NCI-H2227 (cell line): ENCODE results near the gene CDH18.

ENCODE experiments used
- DNase-seq: peaks from one replicate; lab custom pipeline; 2025; ENCODE audit not compliant: unreplicated experiment; lab: John Stamatoyannopoulos, UW

Gene CDH18

DNA sequence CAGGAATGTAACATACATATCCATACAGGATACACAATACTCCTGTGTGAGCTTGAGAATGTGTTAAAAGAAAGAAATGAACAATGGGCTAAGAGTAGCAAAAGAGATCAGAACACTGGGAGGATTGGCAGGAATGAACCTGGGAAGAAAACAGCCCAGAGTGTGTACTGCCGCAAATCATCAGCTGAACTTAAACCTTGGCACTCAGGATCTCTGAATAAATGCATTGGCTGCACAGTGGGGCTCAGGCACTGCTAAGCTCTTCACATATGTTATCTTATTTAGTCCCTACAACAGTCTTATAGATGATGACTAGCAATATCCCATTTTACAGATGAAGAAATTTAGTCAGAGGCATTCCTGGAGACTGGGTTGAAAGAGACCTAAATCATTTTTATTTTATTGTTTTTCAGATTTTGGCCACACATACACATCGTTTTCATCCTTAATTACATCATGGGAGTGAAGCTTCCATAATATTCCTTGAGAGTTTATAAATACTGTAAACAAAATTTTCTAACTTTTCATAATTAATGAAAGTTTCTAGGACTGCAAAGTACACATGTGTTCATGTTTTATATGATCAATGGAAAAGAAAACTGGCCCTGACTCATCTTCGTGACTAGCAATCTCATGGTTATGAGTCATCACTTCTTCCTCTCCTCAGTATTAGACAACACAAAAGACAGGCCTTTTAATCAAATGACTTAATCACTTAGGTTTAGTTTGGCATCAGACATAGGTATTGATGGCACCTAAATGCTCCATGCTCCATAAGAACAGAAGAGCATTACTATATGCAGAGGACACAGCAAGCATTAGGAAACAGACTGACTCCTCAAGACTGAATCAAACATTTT, 59.2 kb downstream of the CDH18 start:
- no peak for DNase-seq

DNA sequence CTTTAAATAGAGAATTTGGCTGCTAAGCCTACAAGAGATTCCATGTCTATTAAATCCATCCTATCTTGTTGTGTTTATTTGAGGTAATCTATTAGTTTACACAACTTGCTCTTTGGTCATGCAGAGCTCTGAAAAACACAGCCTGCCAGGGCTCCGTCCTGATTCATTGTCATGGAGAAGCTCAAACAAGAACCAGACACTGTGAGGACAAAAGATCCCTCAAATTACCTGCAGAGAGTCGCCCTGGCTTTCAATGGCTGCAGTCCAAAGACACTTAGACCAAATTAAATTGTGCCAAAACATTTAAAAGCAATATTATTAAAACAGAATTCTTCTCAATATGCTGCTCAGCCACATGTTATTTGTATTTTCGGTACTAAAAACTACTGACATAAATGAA, 60.1 kb downstream of the CDH18 start:
- no peak for DNase-seq

DNA sequence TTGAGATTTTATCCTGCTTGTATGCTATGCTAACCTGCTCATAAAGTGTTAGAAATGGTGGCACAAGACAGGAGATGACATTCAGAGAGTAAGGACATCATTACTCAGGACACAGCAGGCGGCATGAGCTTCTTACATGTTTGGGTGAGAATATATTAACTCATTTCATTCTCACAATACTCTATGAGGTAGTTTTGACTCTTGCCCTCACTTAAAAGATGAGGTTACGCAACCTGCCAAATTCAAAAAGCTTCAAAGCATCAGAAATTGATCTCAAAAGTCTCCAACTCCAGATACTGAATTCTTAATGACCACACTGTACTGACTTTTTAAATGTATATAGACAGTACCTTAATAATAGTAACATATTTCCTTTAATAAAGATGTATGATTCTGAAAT, 60.8 kb downstream of the CDH18 start:
- no peak for DNase-seq

DNA sequence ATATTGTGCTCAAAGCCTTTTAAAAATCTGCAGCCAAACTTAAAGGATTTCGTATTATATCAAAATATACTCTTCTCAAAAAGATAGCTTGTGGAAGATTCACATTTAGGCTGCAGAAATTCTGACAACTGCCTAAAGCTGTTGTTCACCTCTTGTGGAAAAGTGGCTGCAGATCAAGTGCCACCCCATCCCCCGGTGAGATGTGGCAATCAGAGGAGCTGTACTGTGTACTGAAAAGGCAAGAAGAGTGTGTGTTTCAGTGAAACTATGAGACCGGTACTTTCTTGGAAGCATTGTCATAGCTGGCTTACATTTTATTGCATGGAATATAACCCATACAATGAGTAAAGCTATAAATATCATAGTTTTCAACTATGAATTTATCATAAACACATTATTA, 64.3 kb downstream of the CDH18 start:
- DNase-seq: no peak

DNA sequence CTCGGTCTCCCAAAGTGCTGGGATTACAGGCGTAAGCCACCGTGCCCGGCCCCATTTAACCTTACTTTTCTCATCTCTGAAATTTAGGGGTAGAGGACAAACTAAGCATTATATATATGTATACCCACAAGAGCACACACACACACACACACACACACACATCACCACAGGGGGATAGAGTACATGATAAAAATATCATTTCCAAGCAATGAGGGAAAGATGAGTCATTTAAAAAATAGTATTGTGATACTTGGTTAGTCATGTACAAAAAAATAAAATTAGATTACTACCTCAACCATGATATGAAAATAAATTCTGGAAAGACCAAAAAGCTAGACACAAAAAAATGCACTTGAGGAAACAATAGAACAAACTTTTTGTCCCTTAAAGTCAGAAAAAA, 67.2 kb downstream of the CDH18 start:
- DNase-seq: no peak

DNA sequence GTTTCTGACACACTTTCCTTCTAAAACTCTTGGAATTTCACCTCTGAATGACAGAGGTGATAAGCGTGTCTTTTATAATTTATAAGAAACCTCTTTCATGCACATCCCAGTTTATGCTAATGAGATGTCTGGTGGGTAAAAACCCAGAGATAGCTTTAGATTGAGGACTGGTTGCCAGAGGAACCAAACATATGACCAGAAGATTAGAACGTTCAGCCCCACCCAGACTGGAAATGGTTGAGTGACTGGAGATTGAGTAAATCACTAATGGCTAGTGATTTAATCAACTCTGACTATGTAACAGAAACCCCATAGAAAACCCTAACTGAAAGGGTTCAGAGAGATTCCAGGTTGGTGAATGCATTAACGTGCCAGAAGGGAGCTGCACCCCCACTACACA, 69.2 kb downstream of the CDH18 start:
- no peak for DNase-seq

DNA sequence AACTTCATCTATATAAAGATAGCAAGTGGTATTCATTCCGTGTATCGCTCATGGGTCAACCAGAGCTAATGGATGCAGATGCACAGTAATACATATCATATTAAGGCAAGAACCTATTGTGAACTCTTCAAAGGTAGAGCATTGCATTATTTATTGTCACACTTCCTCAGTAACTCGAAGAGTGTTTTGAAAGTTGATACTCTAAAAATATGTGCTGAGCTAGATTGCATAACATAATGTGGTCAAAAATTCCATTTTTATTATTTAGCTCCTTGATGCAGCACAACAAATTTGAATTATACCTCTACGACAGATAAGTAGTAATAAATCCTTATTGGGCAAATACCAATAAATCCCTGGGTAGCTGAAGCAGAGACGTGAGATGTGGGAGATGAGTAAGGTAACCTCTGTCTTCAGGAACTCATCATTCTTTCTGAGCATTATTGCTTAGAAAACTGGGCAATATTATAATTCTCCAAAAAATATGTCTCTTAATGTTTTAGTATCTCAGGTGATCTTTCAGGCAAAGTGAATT, 70.3 kb downstream of the CDH18 start:
- no peak for DNase-seq

DNA sequence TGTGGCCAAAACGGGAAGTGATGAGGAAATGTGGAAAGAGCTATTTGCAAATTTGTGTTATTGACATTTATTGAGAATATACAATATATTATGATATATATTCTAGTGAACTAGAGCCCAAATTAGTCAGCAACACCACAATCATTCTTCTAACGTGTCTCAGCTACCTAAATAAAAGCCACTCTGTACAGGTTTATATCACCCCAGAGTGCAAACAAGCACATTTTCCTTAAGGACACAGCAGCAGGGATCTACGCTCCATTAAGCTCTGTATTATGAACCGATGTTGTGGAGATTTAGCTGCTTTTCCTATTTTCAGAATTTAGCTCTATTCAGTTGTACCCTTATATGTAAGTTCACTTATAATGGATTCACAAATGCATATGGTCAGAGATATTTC, 77.9 kb downstream of the CDH18 start:
- DNase-seq: no peak

DNA sequence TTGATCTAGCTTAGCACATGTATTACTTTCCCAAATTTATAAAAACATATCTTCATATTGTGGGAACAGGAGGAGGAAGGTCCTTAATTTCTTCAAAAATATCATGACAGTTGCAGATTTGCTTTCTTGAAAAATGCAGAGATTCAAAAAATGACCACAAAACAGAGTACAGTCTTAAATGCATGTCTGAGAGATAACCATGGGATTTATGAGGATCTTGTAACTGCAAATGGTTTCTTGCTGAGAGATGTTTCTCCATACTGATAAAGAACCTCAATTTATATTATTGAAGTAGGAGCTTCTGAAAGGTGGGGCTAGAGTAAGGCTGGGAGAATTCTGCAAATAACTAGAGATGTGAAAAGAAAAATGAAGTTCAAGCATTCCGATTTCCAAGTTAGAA, 83.2 kb downstream of the CDH18 start:
- DNase-seq: no peak

DNA sequence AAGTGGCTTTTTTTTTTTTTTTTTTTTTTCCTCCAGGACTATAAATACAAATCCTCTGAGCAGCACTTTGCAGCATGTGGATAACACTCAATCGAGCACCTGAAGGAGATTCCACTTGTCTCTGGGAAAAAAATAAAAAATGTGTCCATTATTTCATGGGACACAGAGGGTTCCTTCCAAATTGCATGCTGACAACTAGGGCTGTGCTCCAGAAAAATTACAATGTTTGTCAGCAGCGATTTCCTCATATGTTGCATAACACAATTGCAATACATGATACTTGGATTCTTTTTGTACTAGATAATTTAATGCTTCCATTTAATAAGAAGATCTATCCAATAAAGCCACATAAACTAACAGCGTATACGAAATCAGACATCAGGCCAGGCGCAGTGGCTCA, 84.4 kb downstream of the CDH18 start:
- DNase-seq: no peak

DNA sequence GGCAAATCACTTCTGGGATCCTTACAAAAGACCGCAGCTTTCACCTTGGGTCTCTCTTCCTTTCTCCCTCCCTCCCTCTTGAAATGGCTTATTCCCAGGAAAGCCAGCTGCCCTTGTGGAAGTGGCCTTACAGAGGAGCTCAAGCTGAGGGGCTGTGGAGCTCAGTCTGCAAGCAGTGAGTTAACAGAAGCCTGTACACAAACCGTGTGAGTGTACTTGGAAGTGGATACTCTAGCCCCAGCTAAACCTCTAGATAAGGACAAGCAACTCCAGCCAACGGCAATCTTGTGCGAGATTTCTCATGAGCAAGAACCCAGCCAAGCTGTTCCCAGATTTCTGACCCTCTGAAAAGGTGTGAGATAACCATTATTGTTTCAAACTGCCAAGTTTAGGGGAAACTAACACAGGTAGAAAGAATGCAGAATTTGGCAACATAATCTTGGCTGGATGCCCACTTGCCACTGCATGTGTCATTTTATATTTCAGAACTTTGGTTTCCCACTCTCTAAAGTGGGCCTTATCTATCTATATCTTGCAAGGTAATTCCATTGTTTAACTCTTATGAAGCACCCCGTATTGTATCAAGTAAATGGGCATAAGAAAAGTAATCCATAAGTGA, 85.6 kb downstream of the CDH18 start:
- no peak for DNase-seq

DNA sequence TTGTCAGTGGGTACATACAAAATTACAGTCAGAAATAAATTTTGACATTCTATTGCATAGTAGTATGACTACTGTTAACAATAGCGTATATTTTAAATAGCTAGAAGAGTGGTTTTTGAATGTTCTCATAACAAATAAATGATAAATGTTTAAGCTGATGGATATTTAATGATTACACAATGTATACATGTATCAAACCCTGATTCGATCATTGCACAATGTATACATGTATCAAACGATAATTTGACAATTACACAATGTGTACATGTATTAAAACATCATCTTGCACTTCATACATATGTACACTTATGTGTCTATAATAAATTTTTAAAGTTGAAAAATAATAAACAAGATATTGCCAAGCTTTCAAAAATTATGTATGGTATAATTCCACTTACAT, 87.7 kb downstream of the CDH18 start:
- DNase-seq: no peak

DNA sequence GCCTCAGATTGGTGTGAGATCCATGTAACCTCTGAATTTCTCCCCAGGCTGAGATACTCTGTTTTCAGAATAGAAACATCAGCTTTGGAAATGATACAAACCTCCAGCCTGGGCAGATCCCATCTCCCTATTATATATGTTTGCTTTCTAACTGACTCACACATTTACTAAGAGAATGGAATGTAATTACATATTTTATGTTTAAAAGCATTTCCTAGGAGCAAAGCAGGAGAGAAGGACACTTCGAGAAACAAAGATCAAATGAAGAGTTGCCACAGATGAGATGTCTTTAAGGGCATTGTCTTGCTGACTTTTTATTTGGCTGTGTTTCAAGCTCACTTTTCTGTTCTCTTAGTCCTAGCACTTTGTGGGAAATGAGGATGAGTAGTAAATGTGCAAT, 96.3 kb downstream of the CDH18 start:
- DNase-seq: no peak

DNA sequence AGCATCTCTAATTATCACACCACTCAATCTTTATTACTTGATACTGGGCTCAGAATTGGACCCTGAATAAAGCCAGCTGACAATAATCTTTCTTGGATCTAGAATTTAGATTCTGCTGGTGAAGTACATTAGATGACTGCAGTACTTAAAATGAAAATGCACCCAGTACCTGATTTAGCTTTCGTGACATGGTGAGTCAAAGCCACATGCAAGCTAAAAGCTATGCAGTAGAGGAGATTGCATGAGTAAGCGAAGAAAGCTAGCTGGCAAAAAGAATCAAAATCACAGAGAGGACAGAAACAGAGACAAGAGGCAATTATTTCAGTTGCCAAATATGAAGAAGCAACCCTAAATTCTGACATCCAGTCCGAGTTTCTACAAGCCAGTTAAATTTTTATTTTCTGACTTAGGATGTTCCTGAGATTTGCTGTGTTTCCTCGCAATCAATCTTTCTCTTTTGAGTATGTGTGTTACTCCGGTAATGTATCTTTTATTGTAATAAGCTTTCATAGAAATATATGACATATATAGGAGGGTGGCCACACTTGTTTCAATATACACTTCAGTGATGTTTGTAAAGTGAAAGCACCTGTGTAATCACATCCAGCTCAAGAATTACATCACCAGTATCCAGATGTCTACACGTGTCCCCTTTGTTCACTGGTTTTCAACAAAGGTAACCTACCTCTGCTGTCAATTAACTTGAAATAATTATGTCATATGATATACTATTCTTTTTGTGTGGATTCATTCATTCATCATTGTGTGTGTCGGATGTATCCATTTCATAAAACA, 101.7 kb downstream of the CDH18 start:
- no peak for DNase-seq

DNA sequence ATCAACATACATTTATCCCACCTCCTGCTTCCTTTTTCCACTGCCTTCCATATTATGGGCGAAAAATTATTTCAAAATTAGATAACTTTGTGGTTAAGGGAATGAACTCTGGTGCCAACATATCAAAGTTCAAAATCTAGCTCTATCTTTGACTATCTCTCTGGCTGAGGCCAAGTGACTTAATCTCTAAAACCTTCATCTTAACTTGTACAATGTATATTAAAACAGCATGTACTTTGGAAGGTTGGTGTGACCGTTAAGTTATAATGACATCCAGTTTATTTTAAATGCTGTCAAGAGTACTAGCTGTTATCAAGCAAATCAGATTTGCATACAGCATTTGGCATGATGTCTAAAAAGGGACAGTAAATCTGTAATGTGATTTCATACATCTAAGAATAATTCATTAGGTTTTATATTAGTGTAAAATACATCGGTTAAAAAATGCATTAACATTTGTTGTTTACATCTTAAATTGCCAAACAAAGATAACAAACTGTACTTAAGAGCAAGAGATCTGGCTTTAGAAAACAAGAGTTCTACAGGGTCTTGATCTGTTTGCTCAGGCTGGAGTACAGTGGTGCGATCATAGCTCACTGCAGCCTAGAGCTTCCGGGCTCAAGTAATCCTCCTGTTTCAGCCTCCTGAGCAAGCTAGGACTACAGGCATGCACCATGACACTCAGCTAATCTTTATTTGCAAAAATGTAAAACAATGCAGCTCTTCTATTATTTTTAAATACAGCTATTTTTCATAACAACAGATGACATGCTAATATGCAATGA, 102.8 kb downstream of the CDH18 start:
- DNase-seq: no peak

DNA sequence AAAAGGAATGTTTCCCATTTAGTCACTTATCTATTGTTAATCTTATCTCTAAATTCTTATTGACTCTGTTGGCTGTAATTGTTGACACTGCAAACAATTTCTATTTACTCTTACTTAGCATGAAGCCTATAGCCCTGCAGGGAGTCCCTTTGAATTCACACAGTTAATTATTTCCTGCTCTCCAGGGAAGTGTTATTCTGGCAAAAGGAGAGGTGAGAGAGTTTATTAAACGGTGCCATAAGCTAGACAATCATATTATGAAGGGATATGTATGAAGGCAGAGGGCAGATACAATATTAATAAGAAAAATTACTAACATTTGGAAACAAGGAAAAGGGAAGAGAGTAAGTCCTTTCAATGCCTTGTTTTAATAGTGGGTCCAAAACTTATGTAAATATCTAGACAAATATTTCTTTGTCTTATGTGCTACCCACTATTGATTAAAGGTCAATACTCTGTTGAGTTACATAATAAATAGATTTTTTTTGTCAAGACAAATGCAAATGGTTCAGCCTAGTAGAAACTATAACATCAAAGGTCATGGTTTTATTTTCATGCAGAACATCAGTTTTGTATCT, 107.1 kb downstream of the CDH18 start:
- no peak for DNase-seq

DNA sequence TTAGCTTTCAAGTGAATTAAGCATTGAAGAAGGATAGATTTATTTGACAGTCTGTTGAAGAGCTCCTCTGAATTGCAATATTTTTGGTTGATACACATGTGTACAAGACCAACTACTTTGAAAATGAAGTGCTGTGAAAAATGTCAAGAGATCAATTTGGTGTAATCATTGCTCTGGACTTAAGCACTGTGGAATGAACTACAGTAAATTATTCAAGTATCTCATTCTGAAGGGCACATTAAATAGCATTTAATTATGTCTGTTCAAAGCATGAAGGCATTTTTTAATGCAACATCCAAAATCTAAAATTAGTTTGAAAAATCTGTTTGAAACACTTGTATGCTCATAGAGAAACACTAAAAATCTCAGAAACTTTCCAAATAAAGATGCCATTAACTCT, 107.5 kb downstream of the CDH18 start:
- no peak for DNase-seq

DNA sequence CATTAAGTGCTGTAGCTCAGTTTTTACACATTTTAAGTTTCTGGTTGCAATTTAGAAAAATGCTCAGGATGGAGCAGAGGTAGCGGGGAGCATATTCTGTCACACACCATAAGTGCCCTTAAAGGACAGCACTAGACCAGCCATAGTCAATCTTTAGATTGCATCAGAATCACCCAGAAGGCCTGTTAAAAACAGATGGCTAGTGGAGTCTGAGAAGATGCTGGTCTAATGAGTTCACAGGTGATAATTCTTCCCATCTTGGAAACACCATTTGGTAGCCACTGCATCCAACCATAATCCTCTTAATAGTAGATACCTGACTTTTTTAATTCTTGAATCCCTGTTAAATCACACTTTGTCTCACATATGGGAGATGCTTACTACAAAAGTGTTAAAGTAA, 113.2 kb downstream of the CDH18 start:
- no peak for DNase-seq

DNA sequence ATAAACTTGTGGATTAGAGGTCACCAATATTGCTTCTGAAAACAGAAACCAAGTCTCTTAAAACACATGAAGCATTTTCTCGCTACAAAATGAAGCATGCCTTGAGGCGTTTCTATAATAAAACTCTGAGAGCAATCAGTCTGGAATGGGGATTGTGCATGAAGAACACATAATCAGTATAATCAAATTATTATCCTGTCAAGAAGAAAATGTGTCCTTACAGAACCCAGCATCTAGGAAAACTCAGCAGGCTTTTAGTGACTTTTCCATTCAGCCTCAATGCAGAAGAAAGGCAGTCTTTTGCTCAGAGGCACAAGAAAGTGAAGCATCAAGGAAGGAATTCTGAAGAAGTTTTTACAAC, 121.9 kb downstream of the CDH18 start:
- DNase-seq: no peak

DNA sequence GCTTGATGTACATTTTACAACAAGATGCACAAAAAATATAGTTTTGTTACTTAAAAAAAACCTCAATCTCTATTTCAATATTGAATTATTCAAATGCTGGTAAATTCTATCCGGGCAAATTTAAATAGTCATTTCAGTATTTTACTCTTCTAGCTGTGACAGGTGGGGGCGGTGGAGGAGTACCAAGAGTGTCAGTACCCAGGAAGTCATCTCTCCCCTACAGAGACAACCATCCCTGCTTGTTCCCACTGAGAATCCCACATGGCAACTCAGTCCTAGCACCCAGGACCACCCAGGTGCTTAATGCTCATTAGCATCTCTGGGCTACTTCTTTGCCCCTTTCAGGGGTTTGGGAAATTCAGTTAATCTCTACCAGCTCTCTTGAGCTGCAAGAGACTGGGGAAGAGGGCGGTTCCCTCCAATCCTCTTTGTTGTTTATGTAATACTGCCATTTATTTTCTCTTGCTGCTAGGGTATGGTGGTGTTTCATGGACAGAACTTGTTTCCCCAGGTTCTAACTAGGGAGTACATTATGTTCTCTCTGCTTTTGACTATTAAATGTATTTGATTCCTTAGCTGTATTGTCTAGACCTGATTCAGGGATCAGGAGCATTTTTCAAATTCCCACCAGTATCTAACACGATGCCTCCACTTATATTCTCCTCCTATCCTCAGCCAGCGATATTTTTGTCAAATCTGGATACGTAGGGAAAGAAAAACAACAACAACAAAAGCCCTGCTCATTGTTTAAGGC, 122.5 kb downstream of the CDH18 start:
- no peak for DNase-seq
